Heart left ventricle (tissue), 16 donors: ENCODE data around the gene ZNF74. TPM values are rescaled to one million over a fixed set of nuclear protein-coding genes. Genes with fewer than 3 reads are reported as not detected.

Experiments used
- ATAC-seq, 4 donors: fragments of 200-7000 bp; cut with Tn5 transposase; one replicate each; pipeline ENCODE4 v1.9.1; 2020 to 2022; ENCODE audit warnings: moderate library complexity in 4 of 4, mild to moderate bottlenecking in 3 of 4, moderate number of reproducible peaks in 1 of 4
- DNase-seq, 5 donors: peaks; one replicate each; pipeline ENCODE4 v3.0.0-alpha.2; 2020
- H3K27ac ChIP-seq, 12 donors: fragments of 200-600 bp; sonication (generic) in 4 of 12; one replicate each; pipeline versions ENCODE4 v1.5.0 to v1.8.0; 2016 to 2022; ENCODE audit warnings: mild to moderate bottlenecking in 2 of 12
- H3K27me3 ChIP-seq, 9 donors: fragments of 200-600 bp; sonication (generic) in 2 of 9; one replicate each; pipeline versions ENCODE4 v1.5.1 to v1.8.0; 2016 to 2022; ENCODE audit warnings: mild to moderate bottlenecking in 3 of 9
- H3K36me3 ChIP-seq, 9 donors: fragments of 200-600 bp; sonication (generic) in 2 of 9; one replicate each; pipeline versions ENCODE4 v1.5.0 to v1.8.0; 2018 to 2022; ENCODE audit warnings: mild to moderate bottlenecking in 2 of 9
- H3K4me1 ChIP-seq, 12 donors: fragments of 200-600 bp; sonication (generic) in 4 of 12; one replicate each; pipeline versions ENCODE4 v1.5.0 to v1.8.0; 2016 to 2022; ENCODE audit warnings: mild to moderate bottlenecking in 3 of 12
- H3K4me3 ChIP-seq, 12 donors: fragments of 200-600 bp; sonication (generic) in 4 of 12; one replicate each; pipeline versions ENCODE4 v1.5.0 to v1.8.0; 2017 to 2022; ENCODE audit warnings: mild to moderate bottlenecking in 9 of 12, moderate library complexity in 4 of 12
- H3K9me3 ChIP-seq, 12 donors: fragments of 200-600 bp; sonication (generic) in 4 of 12; one replicate each; pipeline versions ENCODE4 v1.5.0 to v1.8.0; 2016 to 2022; ENCODE audit warnings: mild to moderate bottlenecking in 1 of 12
- CTCF ChIP-seq, 12 donors: fragments of 200-600 bp; sonication (generic) in 4 of 12; IDR thresholded peaks; one replicate each; pipeline versions ENCODE4 v1.5.0 to v1.8.0; 2018 to 2022; ENCODE audit warnings: antibody characterized with exemption in 12 of 12, mild to moderate bottlenecking in 5 of 12
- POLR2A ChIP-seq, 2 donors: fragments of 450-650 bp; IDR thresholded peaks; one replicate each; pipeline ENCODE4 v1.6.1; 2017; ENCODE audit warnings: antibody characterized with exemption in 2 of 2, mild to moderate bottlenecking in 2 of 2, moderate library complexity in 2 of 2
- WGBS, 4 donors: extraction: QIAGEN DNeasy Blood & Tissue Kit in 2 of 4; methylation state at CpG; one replicate each; pipeline versions ENCODE4 v1.1.5 to v1.1.7; 2013 to 2018; 5-methylcytosine and 5-hydroxymethylcytosine counted together
- intact Hi-C, 10 donors: fragments of 100-400 bp; cut with DNase I; formaldehyde crosslinking; loops; one replicate each; pipeline versions ENCODE4 v1.11.1 to v1.14.2; 2022
- polyA plus RNA-seq, 2 donors: library from polyadenylated mRNA; stranded (reverse); fragments of 200-250 nt; gene quantifications; one replicate each; pipeline ENCODE4 v1.2.3, GENCODE V29; 2013
- total RNA-seq, 9 donors: library from RNA; depleted of rRNA in 2 of 9; stranded (reverse); fragments of >200 nt in 2 of 9; fragmentation: NEBNext Ultra II Directional in 3 of 9; extraction: Animal tissue kit (Norgen Biotek cat#: 25700) in 3 of 9; gene quantifications; one replicate each; pipeline versions ENCODE4 v1.1.0 to v1.2.4, GENCODE V29; 2016 to 2023
- donor health status: ischemic (EF 13 %, LVEDD 7.1; RV severe dilation, severe dysfunction).
- donor health status: healthy with polysubstance abuse.
- donor health status: DM: no; HTN: yes; CAD: no.
- donor health status: DM: no; HTN: no; CAD: no.
- donor health status: ischemic (EF 25% LVEDD 6.9; RV normal size, moderate dysfunction).
- donor health status: ischemic (EF 25% LVEDD 5.7; RV mildly dilated, moderate dysfunction).
- donor health status: healthy.
- donor health status: DM: yes; HTN: yes; CAD: no.
- donor health status: ischemic (EF 35%, LVEDD 5.7; RV mildly dilated, moderate dysfunction).
- donor health status: nonischemic (EF 11% LVEDD 7.7; RV severe dilation, severe dysfunction).
- donor health status: DM: yes; HTN: yes; CAD: no.
- donor health status: PGD.
- donor health status: ischemic (EF 29% LVEDD 5.4; RV normal size, mild dysfunction).
- donor health status: nonischemic (EF 23%, LVEDD 6.1; RV moderate dilation, normal function).

The ZNF74 gene
- total and polyA plus RNA-seq, 11 donors: 2.1 to 6.5 (median 4.4) TPM

GRCh38 chr22:20399866-20400605 lies 6.1 kb downstream of the ZNF74 start:
- TF ChIP-seq POLR2A (IDR thresholded peaks at IDR 0.05): no peak
- no peak for TF ChIP-seq CTCF (IDR thresholded peaks at IDR 0.05)
- Histone ChIP-seq H3K27me3 (no peaks in the 10 kb centered on the region), H3K27ac (no peak overlapping the region), H3K4me3 (no peak overlapping the region), H3K36me3 (peaks cover 0 to 23% (median 3%) of the 10 kb centered on the region in 9 donors), H3K9me3 (no peaks in the 10 kb centered on the region), H3K4me1 (peaks cover 0 to 17% (median 9%) of the 10 kb centered on the region in 12 donors)
- intact Hi-C loops: no loop called here
- WGBS, 4 donors: 72 to 85% (median 82%) methylated on average over 4 of the region's 4 CpGs
- ATAC-seq: no peak
- DNase-seq: no peak

GRCh38 chr22:20400606-20401375 lies 6.8 kb downstream of the ZNF74 start:
- H3K27ac ChIP-seq: no peak overlapping the region
- no peak for ATAC-seq
- TF ChIP-seq POLR2A (IDR thresholded peaks at IDR 0.05): no peak
- no peak for TF ChIP-seq CTCF (IDR thresholded peaks at IDR 0.05)
- DNase-seq: no peak
- intact Hi-C loops: no loop called here
- peaks cover 0 to 30% (median 10%) of the 10 kb centered on the region in 9 donors for H3K36me3 ChIP-seq
- 94 to 98% (median 95%) methylated on average over 14 to 15 of the region's 15 CpGs for WGBS, 4 donors
- H3K27me3 ChIP-seq: no peaks in the 10 kb centered on the region
- H3K4me1 ChIP-seq: peaks cover 0 to 10% (median 4%) of the 10 kb centered on the region in 12 donors
- H3K9me3 ChIP-seq: no peaks in the 10 kb centered on the region
- H3K4me3 ChIP-seq: no peak overlapping the region

- H3K27ac ChIP-seq: no peak overlapping the region
- peaks cover 0 to 4% (median 0%) of the 10 kb centered on the region in 12 donors for H3K4me1 ChIP-seq
- intact Hi-C loops: no loop called here
- ATAC-seq (no peak), DNase-seq (no peak)
- H3K27me3 ChIP-seq: no peaks in the 10 kb centered on the region
- TF ChIP-seq POLR2A (IDR thresholded peaks at IDR 0.05) (no peak), CTCF (IDR thresholded peaks at IDR 0.05) (no peak)
- H3K9me3 ChIP-seq: no peaks in the 10 kb centered on the region
- peaks cover 0 to 37% (median 17%) of the 10 kb centered on the region in 9 donors for H3K36me3 ChIP-seq
- WGBS, 4 donors: 93 to 97% (median 96%) methylated on average over 13 of the region's 13 CpGs
- no peak overlapping the region for H3K4me3 ChIP-seq
These were observed 7.5 kb downstream of the ZNF74 start for GRCh38 chr22:20401376-20402014.
